ENCODE data around the gene CLSTN2.

The CLSTN2 gene

GRCh38 chr3:140078940-140079339, 144.0 kb downstream of the CLSTN2 start:
- POLR2A ChIA-PET = no interaction called here
- CTCF ChIA-PET = interaction anchor here (1.3 to 1.8 kb wide), 2 partner anchors 8 to 75 kb away, joined by 3 to 7 read pairs; no protein-coding TSS in a partner anchor
- DNase-seq (ENCODE audit: extremely low spot score) = no peak
- no peak for TF ChIP-seq CTCF (IDR thresholded peaks at IDR 0.05; ENCODE audit: control extremely low read depth, extremely low read depth, low read depth, missing control alignments)

GRCh38 chr3:140081887-140082286, 146.9 kb downstream of the CLSTN2 start:
- DNase-seq (ENCODE audit: extremely low spot score) = no peak
- ChIA-PET CTCF (interaction anchor here (1.4 kb wide), 1 partner anchor 20 kb away, joined by 3 read pairs; no protein-coding TSS in a partner anchor), POLR2A (no interaction called here)
- TF ChIP-seq CTCF (IDR thresholded peaks at IDR 0.05; ENCODE audit: control extremely low read depth, extremely low read depth, low read depth, missing control alignments) = no peak

GRCh38 chr3:140085001-140085400, 150.0 kb downstream of the CLSTN2 start:
- no peak for TF ChIP-seq CTCF (IDR thresholded peaks at IDR 0.05; ENCODE audit: control extremely low read depth, extremely low read depth, low read depth, missing control alignments)
- CTCF ChIA-PET = no interaction called here
- no peak for DNase-seq (ENCODE audit: extremely low spot score)
- POLR2A ChIA-PET = no interaction called here

- ChIA-PET CTCF (interaction anchor here (1.5 to 2.3 kb wide), 3 partner anchors 9 to 86 kb away, joined by 3 to 7 read pairs (median 5); no protein-coding TSS in a partner anchor), POLR2A (no interaction called here)
- TF ChIP-seq CTCF (IDR thresholded peaks at IDR 0.05; ENCODE audit: control extremely low read depth, extremely low read depth, low read depth, missing control alignments) = no peak
- no peak for DNase-seq (ENCODE audit: extremely low spot score)
Observed at GRCh38 chr3:140086642-140087041, 151.7 kb downstream of the CLSTN2 start.

- TF ChIP-seq CTCF (IDR thresholded peaks at IDR 0.05; ENCODE audit: control extremely low read depth, extremely low read depth, low read depth, missing control alignments) = no peak
- CTCF ChIA-PET = interaction anchor here (1.1 to 2.3 kb wide), 2 partner anchors 10 to 11 kb away, joined by 4 to 7 read pairs; no protein-coding TSS in a partner anchor
- POLR2A ChIA-PET = no interaction called here
- no peak for DNase-seq (ENCODE audit: extremely low spot score)
Observed at GRCh38 chr3:140088058-140088457, 153.1 kb downstream of the CLSTN2 start.

- no peak for TF ChIP-seq CTCF (IDR thresholded peaks at IDR 0.05; ENCODE audit: control extremely low read depth, extremely low read depth, low read depth, missing control alignments)
- DNase-seq (ENCODE audit: extremely low spot score) = no peak
- CTCF ChIA-PET = interaction anchor here (1.1 kb wide), 1 partner anchor 11 kb away, joined by 4 read pairs; no protein-coding TSS in a partner anchor
- POLR2A ChIA-PET = no interaction called here
Observed at GRCh38 chr3:140088513-140088912, 153.5 kb downstream of the CLSTN2 start.
